HepG2 (cell line): ENCODE data around the gene PPIP5K1. TPM values are rescaled to one million over a fixed set of nuclear protein-coding genes. Genes with fewer than 3 reads are reported as not detected.

ENCODE experiments used
- ATAC-seq: fragments of 200-7000 bp; cut with Tn5 transposase; 3 replicates; pipeline ENCODE4 v1.9.1; 2020; ENCODE audit warnings: mild to moderate bottlenecking, moderate library complexity
- BruUV-seq: library from RNA; stranded (reverse); fragments of 400-500 nt; replicated peaks from 2 replicates; lab custom pipeline; 2021; lab: Mats Ljungman, UMichigan
- CTCF ChIA-PET: fragments of 300-600 bp; formaldehyde crosslinking; extraction: SDS; loops from one replicate; lab custom pipeline; 2021; ENCODE audit warnings: low total read pairs, inconsistent platforms, low intra/inter-chr PET ratio; lab: Yijun Ruan, JAX
- POLR2A ChIA-PET: fragments of 350-600 bp; sonication (Branson Sonifier 250); formaldehyde crosslinking; loops from one replicate; lab custom pipeline; 2020; ENCODE audit warnings: antibody characterized with exemption, inconsistent platforms; lab: Yijun Ruan, JAX
- DNase-seq: peaks from one replicate; pipeline ENCODE4 v3.0.0-alpha.2; 2015; ENCODE audit warnings: low spot score
- FAIRE-seq: peaks from 3 replicates; lab custom pipeline; 2011; peaks lifted over from hg19 to GRCh38; lab: Jason Lieb, UNC
- H2AFZ ChIP-seq: one replicate; pipeline ENCODE4 v1.6.1; 2011; ENCODE audit warnings: low read length, inconsistent platforms
- H3K27ac ChIP-seq: fragments of 300-600 bp; 3 replicates; pipeline ENCODE4 v1.8.0; 2011; ENCODE audit warnings: mixed run types, mild to moderate bottlenecking, mixed read lengths, low read length, inconsistent platforms; ENCODE audit not compliant: insufficient read depth; ENCODE audit errors: extremely low read length
- H3K27me3 ChIP-seq, 2 experiments: fragments of 200-600 bp in 1 of 2; 2 replicates in 1 of 2; 3 replicates in 1 of 2; pipeline versions ENCODE4 v1.6.0 to v1.8.0; 2011; ENCODE audit warnings: low read length in 2 of 2, mild to moderate bottlenecking in 2 of 2, moderate library complexity in 2 of 2, inconsistent platforms in 1 of 2; ENCODE audit not compliant: insufficient read depth in 2 of 2, control insufficient read depth in 1 of 2
- H3K36me3 ChIP-seq, 2 experiments: fragments of 200-600 bp in 1 of 2; replicated peaks in 1 of 2; 2 replicates in 1 of 2; 3 replicates in 1 of 2; pipeline versions ENCODE4 v1.5.1 to v1.8.0; 2011; ENCODE audit warnings: low read length in 2 of 2, inconsistent platforms in 1 of 2; ENCODE audit not compliant: insufficient read depth in 2 of 2, control insufficient read depth in 1 of 2
- H3K4me1 ChIP-seq: 2 replicates; pipeline ENCODE4 v1.5.1; 2012; ENCODE audit warnings: low read length, inconsistent platforms; ENCODE audit not compliant: insufficient read depth
- H3K4me2 ChIP-seq: 2 replicates; pipeline ENCODE4 v1.6.0; 2011; ENCODE audit warnings: low read depth, low read length, inconsistent platforms
- H3K4me3 ChIP-seq, 3 experiments: fragments of 200-600 bp in 1 of 3; sonication (generic), shearing (Covaris generic) in 1 of 3; replicated peaks in 1 of 3; 2 replicates each; pipeline ENCODE4 v1.5.1; 2011 to 2016; ENCODE audit warnings: low read length in 3 of 3, inconsistent platforms in 2 of 3, low read depth in 2 of 3, mild to moderate bottlenecking in 2 of 3, control low read depth in 1 of 3, mixed read lengths in 1 of 3; ENCODE audit not compliant: insufficient read depth in 1 of 3
- H3K79me2 ChIP-seq: one replicate; pipeline ENCODE4 v1.6.1; 2011; ENCODE audit warnings: low read length, inconsistent platforms; ENCODE audit not compliant: insufficient read depth
- H3K9ac ChIP-seq: 2 replicates; pipeline ENCODE4 v1.6.0; 2011; ENCODE audit warnings: mild to moderate bottlenecking, low read depth, low read length, inconsistent platforms; ENCODE audit not compliant: insufficient read depth
- H3K9me3 ChIP-seq: 2 replicates; pipeline ENCODE4 v1.5.1; 2012; ENCODE audit warnings: mild to moderate bottlenecking, low read length
- H4K20me1 ChIP-seq: 2 replicates; pipeline ENCODE4 v1.6.0; 2011; ENCODE audit warnings: inconsistent platforms, mild to moderate bottlenecking, low read length, moderate library complexity; ENCODE audit not compliant: insufficient read depth
- ATF7-NPFF ChIP-seq: sonication (generic); formaldehyde crosslinking; IDR thresholded peaks from 2 replicates; pipeline ENCODE4 v1.8.1; 2023; ENCODE audit warnings: mild to moderate bottlenecking, low read depth, missing genetic modification reagents, moderate library complexity
- MAX ChIP-seq: IDR thresholded peaks from 2 replicates; pipeline ENCODE4 v1.6.1; 2012; ENCODE audit warnings: inconsistent platforms
- MEIS1 ChIP-seq: sonication (generic); formaldehyde crosslinking; IDR thresholded peaks from 2 replicates; pipeline ENCODE4 v1.9.0; 2021; ENCODE audit warnings: mild to moderate bottlenecking, missing genetic modification reagents, moderate library complexity, borderline replicate concordance
- RBM22 ChIP-seq: fragments of 200-400 bp; formaldehyde crosslinking; optimal IDR thresholded peaks from 2 replicates; pipeline ENCODE3; 2017; ENCODE audit warnings: mild to moderate bottlenecking, low read length, moderate library complexity
- ZNF235 ChIP-seq: sonication (generic); formaldehyde crosslinking; IDR thresholded peaks from 2 replicates; pipeline ENCODE4 v1.8.1; 2023; ENCODE audit warnings: mild to moderate bottlenecking, missing genetic modification reagents, borderline replicate concordance
- ZNF468 ChIP-seq: sonication (generic); formaldehyde crosslinking; IDR thresholded peaks from 2 replicates; pipeline ENCODE4 v1.8.0; 2022; ENCODE audit warnings: mild to moderate bottlenecking, moderate library complexity, missing genetic modification reagents
- ZNF503 ChIP-seq: sonication (generic); formaldehyde crosslinking; IDR thresholded peaks from 2 replicates; pipeline ENCODE4 v1.4.0; 2020; ENCODE audit warnings: missing genetic modification reagents
- ZSCAN25 ChIP-seq: sonication (generic); formaldehyde crosslinking; IDR thresholded peaks from 2 replicates; pipeline ENCODE4 v1.8.0; 2022; ENCODE audit warnings: mild to moderate bottlenecking, missing genetic modification reagents
- WGBS: methylation state at CpG from one replicate; pipeline ENCODE4 v1.1.6; 2017; ENCODE audit warnings: low lambda C conversion rate; 5-methylcytosine and 5-hydroxymethylcytosine counted together
- in situ Hi-C: cut with HindIII; loops from 2 replicates; pipeline ENCODE4 v1.10.0; 2017; ENCODE audit warnings: low pct_unique_long_range_greater_than_20kb; ENCODE audit not compliant: extremely low pct_ligation_motif_present
- intact Hi-C: fragments of 100-400 bp; cut with micrococcal nuclease; formaldehyde crosslinking; loops from one replicate; pipeline ENCODE4 v1.10.0; 2022; ENCODE audit not compliant: unreplicated experiment
- polyA plus RNA-seq, 8 experiments: library from polyadenylated mRNA; depleted of rRNA in 3 of 8; stranded (reverse) in 7 of 8; unstranded in 1 of 8; fragments of >200 nt; fragmentation: Illumina TruSeq in 4 of 8; extraction: Trizol in 4 of 8; gene quantifications; 2 replicates each; pipeline versions ENCODE4 v1.2.1 to v1.2.3, GENCODE V29; 2011 to 2016; ENCODE audit warnings: low read depth in 4 of 8, missing spikeins in 1 of 8, mixed read lengths in 1 of 8; ENCODE audit not compliant: insufficient read depth in 1 of 8
- total RNA-seq, 5 experiments: library from RNA; depleted of rRNA; stranded (reverse); fragments of >200 nt; fragmentation: Illumina TruSeq; extraction: Trizol; gene quantifications; 2 replicates each; pipeline ENCODE4 v1.2.3, GENCODE V29; 2016; ENCODE audit warnings: low read depth in 1 of 5

Gene PPIP5K1
- total and polyA plus RNA-seq, 2 of the 13 experiments (the other 11 are each of a cell fraction or from before 2014, with no cell fraction given), result 9.9 to 10.9 TPM

GRCh38 chr15:43550527-43551363 is 39.3 kb downstream of the PPIP5K1 start:
- no peak for ATAC-seq
- 84% methylated on average over 10 of the region's 10 CpGs for WGBS

More at GRCh38 chr15:43550527-43551363, 39.3 kb downstream of the PPIP5K1 start:
- CTCF ChIA-PET, result no interaction called here
- no peak overlapping the region for H2AFZ ChIP-seq
- H3K36me3 ChIP-seq, result no peaks in the 10 kb centered on the region
- H3K9me3 ChIP-seq, result no peaks in the 10 kb centered on the region
- intact Hi-C loops, result no loop called here
- no peaks in the 10 kb centered on the region for H3K4me1 ChIP-seq
- no peak overlapping the region for H3K27ac ChIP-seq
- no TSS peak for BruUV-seq
- no peak overlapping the region for H3K4me2 ChIP-seq
- H3K4me3 ChIP-seq, result no peak overlapping the region
- DNase-seq (no peak), FAIRE-seq (no peak)
- H3K79me2 ChIP-seq, result no peaks in the 10 kb centered on the region
- no peak overlapping the region for H3K9ac ChIP-seq
- POLR2A ChIA-PET, result no interaction called here
- TF ChIP-seq ZNF468 (CRISPR knock-in tag), result no peak
- no peak for TF ChIP-seq ATF7-NPFF (CRISPR knock-in tag)
- no peak for TF ChIP-seq ZNF503 (CRISPR knock-in tag)
- no peak for TF ChIP-seq MEIS1 (CRISPR knock-in tag)
- no peak for TF ChIP-seq ZNF235 (CRISPR knock-in tag)
- TF ChIP-seq RBM22, result no peak
- TF ChIP-seq ZSCAN25 (CRISPR knock-in tag), result no peak
- TF ChIP-seq MAX, result no peak
- H4K20me1 ChIP-seq, result no peaks in the 10 kb centered on the region
- in situ Hi-C loops, result no loop called here
- H3K27me3 ChIP-seq, result no peaks in the 10 kb centered on the region
